Measurements from ENCODE around the gene YAF2. TPM values are rescaled to one million over a fixed set of nuclear protein-coding genes. Genes with fewer than 3 reads are reported as not detected.

YAF2 gene
- total and polyA plus RNA-seq, 2 experiments from 2014 or later: 15.3 to 35.5 TPM

DNA sequence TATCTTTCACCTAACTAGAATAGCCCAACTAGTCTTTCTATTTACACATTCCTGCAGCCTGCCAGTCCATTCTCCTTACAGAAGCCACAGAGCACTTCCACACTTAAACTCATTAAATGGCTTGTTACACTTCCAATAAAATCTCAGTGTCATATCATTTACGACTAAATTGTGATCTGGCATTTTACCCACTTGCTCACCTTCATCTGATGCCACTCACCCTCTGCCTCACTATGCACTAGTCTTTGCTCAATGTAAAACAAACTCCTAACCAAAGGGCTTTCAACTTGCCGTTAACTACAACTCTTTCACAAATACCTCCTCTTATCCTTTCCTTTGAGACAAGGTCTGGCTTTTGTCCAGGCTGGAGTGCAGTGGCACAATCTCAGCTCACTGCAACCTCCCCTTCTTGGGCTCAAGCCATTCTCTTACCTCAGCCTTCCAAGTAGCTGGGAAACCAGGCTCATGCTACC lies 24.1 kb downstream of the YAF2 start:
- Histone ChIP-seq H3K4me2 (no peak overlapping the region), H3K4me3 (no peak overlapping the region), H3K9me3 (ENCODE audit: low read depth) (no peaks in the 10 kb centered on the region), H3K9me2 (replicated peaks; ENCODE audit: insufficient read depth) (no peaks in the 10 kb centered on the region), H3K27ac (no peak overlapping the region), H3K4me1 (ENCODE audit: insufficient read depth) (peaks cover 6% of the 10 kb centered on the region), H3K27me3 (no peaks in the 10 kb centered on the region), H2AFZ (no peak overlapping the region), H3K36me3 (replicated peaks; ENCODE audit: insufficient read depth, low read depth) (no peaks in the 10 kb centered on the region), H3K79me2 (peaks cover 44% of the 10 kb centered on the region), H4K20me1 (ENCODE audit: insufficient read depth, poor library complexity, severe bottlenecking) (no peaks in the 10 kb centered on the region)
- TF ChIP-seq EZH2 (IDR thresholded peaks at IDR 0.05; ENCODE audit: borderline replicate concordance): no peak
- TF ChIP-seq, protein P1, sequence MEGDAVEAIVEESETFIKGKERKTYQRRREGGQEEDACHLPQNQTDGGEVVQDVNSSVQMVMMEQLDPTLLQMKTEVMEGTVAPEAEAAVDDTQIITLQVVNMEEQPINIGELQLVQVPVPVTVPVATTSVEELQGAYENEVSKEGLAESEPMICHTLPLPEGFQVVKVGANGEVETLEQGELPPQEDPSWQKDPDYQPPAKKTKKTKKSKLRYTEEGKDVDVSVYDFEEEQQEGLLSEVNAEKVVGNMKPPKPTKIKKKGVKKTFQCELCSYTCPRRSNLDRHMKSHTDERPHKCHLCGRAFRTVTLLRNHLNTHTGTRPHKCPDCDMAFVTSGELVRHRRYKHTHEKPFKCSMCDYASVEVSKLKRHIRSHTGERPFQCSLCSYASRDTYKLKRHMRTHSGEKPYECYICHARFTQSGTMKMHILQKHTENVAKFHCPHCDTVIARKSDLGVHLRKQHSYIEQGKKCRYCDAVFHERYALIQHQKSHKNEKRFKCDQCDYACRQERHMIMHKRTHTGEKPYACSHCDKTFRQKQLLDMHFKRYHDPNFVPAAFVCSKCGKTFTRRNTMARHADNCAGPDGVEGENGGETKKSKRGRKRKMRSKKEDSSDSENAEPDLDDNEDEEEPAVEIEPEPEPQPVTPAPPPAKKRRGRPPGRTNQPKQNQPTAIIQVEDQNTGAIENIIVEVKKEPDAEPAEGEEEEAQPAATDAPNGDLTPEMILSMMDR (IDR thresholded peaks at IDR 0.05; ENCODE audit: poor library complexity): no peak
- TF ChIP-seq EZH2phosphoT487 (IDR thresholded peaks at IDR 0.05; ENCODE audit: low read depth, severe bottlenecking, unreplicated experiment): no peak
- peak; percentile 38 for DNase-seq (ENCODE audit: low spot score)
- 33% methylated on average over 2 of the region's 2 CpGs for WGBS (ENCODE audit: low lambda C conversion rate, missing lambda C conversion rate)

- Histone ChIP-seq H3K27me3 (no peaks in the 10 kb centered on the region), H2AFZ (no peak overlapping the region), H3K9me2 (replicated peaks; ENCODE audit: insufficient read depth) (no peaks in the 10 kb centered on the region), H3K36me3 (replicated peaks; ENCODE audit: insufficient read depth, low read depth) (no peaks in the 10 kb centered on the region), H4K20me1 (ENCODE audit: insufficient read depth, poor library complexity, severe bottlenecking) (no peaks in the 10 kb centered on the region), H3K4me2 (no peak overlapping the region), H3K4me3 (no peak overlapping the region), H3K9me3 (ENCODE audit: low read depth) (no peaks in the 10 kb centered on the region), H3K27ac (no peak overlapping the region), H3K4me1 (ENCODE audit: insufficient read depth) (peaks cover 6% of the 10 kb centered on the region), H3K79me2 (peaks cover 36% of the 10 kb centered on the region)
- TF ChIP-seq, protein P1 (IDR thresholded peaks at IDR 0.05; ENCODE audit: poor library complexity): no peak
- TF ChIP-seq EZH2 (IDR thresholded peaks at IDR 0.05; ENCODE audit: borderline replicate concordance) (no peak), EZH2phosphoT487 (IDR thresholded peaks at IDR 0.05; ENCODE audit: low read depth, severe bottlenecking, unreplicated experiment) (no peak)
- 33% methylated on average over 2 of the region's 2 CpGs for WGBS (ENCODE audit: low lambda C conversion rate, missing lambda C conversion rate)
- DNase-seq (ENCODE audit: low spot score): peak; percentile 38
These were observed 25.0 kb downstream of the YAF2 start for GRCh38 chr12:42213023-42213422.

GRCh38 chr12:42208574-42208973 lies 29.5 kb downstream of the YAF2 start:
- DNase-seq (ENCODE audit: low spot score): no peak
- Histone ChIP-seq H3K4me1 (ENCODE audit: insufficient read depth) (no peaks in the 10 kb centered on the region), H3K4me3 (no peak overlapping the region), H3K9me2 (replicated peaks; ENCODE audit: insufficient read depth) (no peaks in the 10 kb centered on the region), H3K36me3 (replicated peaks; ENCODE audit: insufficient read depth, low read depth) (no peaks in the 10 kb centered on the region), H3K27me3 (no peaks in the 10 kb centered on the region), H3K27ac (no peak overlapping the region), H3K9me3 (ENCODE audit: low read depth) (no peaks in the 10 kb centered on the region), H4K20me1 (ENCODE audit: insufficient read depth, poor library complexity, severe bottlenecking) (no peaks in the 10 kb centered on the region), H3K79me2 (peaks cover 12% of the 10 kb centered on the region), H2AFZ (no peak overlapping the region), H3K4me2 (no peak overlapping the region)
- TF ChIP-seq EZH2 (IDR thresholded peaks at IDR 0.05; ENCODE audit: borderline replicate concordance) (no peak), EZH2phosphoT487 (IDR thresholded peaks at IDR 0.05; ENCODE audit: low read depth, severe bottlenecking, unreplicated experiment) (no peak)
- TF ChIP-seq, protein P1 (IDR thresholded peaks at IDR 0.05; ENCODE audit: poor library complexity): no peak
- 71% methylated on average over 2 of the region's 2 CpGs for WGBS (ENCODE audit: low lambda C conversion rate, missing lambda C conversion rate)

- Histone ChIP-seq H2AFZ (no peak overlapping the region), H3K4me1 (ENCODE audit: insufficient read depth) (no peaks in the 10 kb centered on the region), H3K27me3 (no peaks in the 10 kb centered on the region), H3K4me3 (no peak overlapping the region), H3K27ac (no peak overlapping the region), H4K20me1 (ENCODE audit: insufficient read depth, poor library complexity, severe bottlenecking) (no peaks in the 10 kb centered on the region), H3K9me2 (replicated peaks; ENCODE audit: insufficient read depth) (no peaks in the 10 kb centered on the region), H3K79me2 (peaks cover 3% of the 10 kb centered on the region), H3K9me3 (ENCODE audit: low read depth) (no peaks in the 10 kb centered on the region), H3K36me3 (replicated peaks; ENCODE audit: insufficient read depth, low read depth) (no peaks in the 10 kb centered on the region), H3K4me2 (no peak overlapping the region)
- 97% methylated on average over 1 of the region's 1 CpG for WGBS (ENCODE audit: low lambda C conversion rate, missing lambda C conversion rate)
- DNase-seq (ENCODE audit: low spot score): no peak
- TF ChIP-seq EZH2phosphoT487 (IDR thresholded peaks at IDR 0.05; ENCODE audit: low read depth, severe bottlenecking, unreplicated experiment) (no peak), EZH2 (IDR thresholded peaks at IDR 0.05; ENCODE audit: borderline replicate concordance) (no peak)
- TF ChIP-seq, protein P1 (IDR thresholded peaks at IDR 0.05; ENCODE audit: poor library complexity): no peak
These were observed 33.2 kb downstream of the YAF2 start for GRCh38 chr12:42204819-42205218.
